GM21528 (cell line): ENCODE data around the gene SLX4IP.

Experiments used
- ATAC-seq: cut with Tn5 transposase; IDR thresholded peaks from one replicate; pipeline ENCODE4 v1.9.1; 2021; ENCODE audit warnings: mild to moderate bottlenecking, moderate library complexity; ENCODE audit not compliant: unreplicated experiment, low FRiP score

SLX4IP gene

GRCh38 chr20:10513061-10513460, 78.0 kb downstream of the SLX4IP start:
- no peak for ATAC-seq

- no peak for ATAC-seq
Observed at GRCh38 chr20:10513931-10514575, 78.9 kb downstream of the SLX4IP start.

GRCh38 chr20:10516529-10516928, 81.4 kb downstream of the SLX4IP start:
- no peak for ATAC-seq

GRCh38 chr20:10519361-10520046, 84.4 kb downstream of the SLX4IP start:
- ATAC-seq = no peak

- ATAC-seq = no peak
Observed at GRCh38 chr20:10520528-10520927, 85.4 kb downstream of the SLX4IP start.

GRCh38 chr20:10521068-10521831, 86.1 kb downstream of the SLX4IP start:
- no peak for ATAC-seq

GRCh38 chr20:10521836-10522235, 86.7 kb downstream of the SLX4IP start:
- no peak for ATAC-seq

GRCh38 chr20:10522328-10522727, 87.2 kb downstream of the SLX4IP start:
- no peak for ATAC-seq

GRCh38 chr20:10523443-10523842, 88.3 kb downstream of the SLX4IP start:
- ATAC-seq = no peak

- no peak for ATAC-seq
Observed at GRCh38 chr20:10524034-10524476, 89.0 kb downstream of the SLX4IP start.

GRCh38 chr20:10524643-10525042, 89.5 kb downstream of the SLX4IP start:
- no peak for ATAC-seq

- no peak for ATAC-seq
Observed at GRCh38 chr20:10527781-10528180, 92.7 kb downstream of the SLX4IP start.

GRCh38 chr20:10530883-10531282, 95.8 kb downstream of the SLX4IP start:
- no peak for ATAC-seq

GRCh38 chr20:10531848-10532247, 96.7 kb downstream of the SLX4IP start:
- no peak for ATAC-seq

GRCh38 chr20:10532361-10532760, 97.3 kb downstream of the SLX4IP start:
- no peak for ATAC-seq

GRCh38 chr20:10536531-10536930, 101.4 kb downstream of the SLX4IP start:
- ATAC-seq = no peak

GRCh38 chr20:10537850-10538480, 102.9 kb downstream of the SLX4IP start:
- no peak for ATAC-seq

GRCh38 chr20:10538768-10539167, 103.7 kb downstream of the SLX4IP start:
- no peak for ATAC-seq

GRCh38 chr20:10539818-10540553, 104.9 kb downstream of the SLX4IP start:
- no peak for ATAC-seq
